ENCODE measurements around the gene TPP2.

TPP2 gene

DNA sequence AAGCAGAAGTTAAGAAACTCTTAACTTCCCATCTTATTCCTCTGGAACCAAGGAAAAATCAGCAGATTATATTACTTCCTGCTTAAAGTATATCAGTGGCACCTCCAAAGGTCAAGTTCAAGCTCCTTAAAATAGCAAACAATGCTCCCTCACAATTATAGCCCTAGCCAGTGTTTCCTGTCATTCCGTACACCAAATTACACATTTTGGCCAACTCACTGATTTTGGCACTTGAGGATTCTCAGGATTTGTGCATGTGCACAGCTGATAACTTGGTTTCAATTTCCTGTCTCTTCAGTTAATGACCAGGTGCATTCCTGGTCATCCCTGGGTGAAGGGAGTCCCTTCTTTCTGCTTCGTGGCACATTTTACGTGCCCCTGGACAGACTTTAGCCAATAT is 42.0 kb downstream of the TPP2 start:
- no peaks in the 10 kb centered on the region for H3K4me1 ChIP-seq (ENCODE audit: insufficient read depth, low read length)
- no peak overlapping the region for H3K9ac ChIP-seq (ENCODE audit: low read depth, low read length)
- H3K4me3 ChIP-seq (ENCODE audit: low read length) = no peak overlapping the region
- H3K27me3 ChIP-seq (ENCODE audit: insufficient read depth, low read length) = no peaks in the 10 kb centered on the region
- peaks cover 98% of the 10 kb centered on the region for H3K36me3 ChIP-seq (ENCODE audit: insufficient read depth, low read depth, low read length)
- H3K27ac ChIP-seq (ENCODE audit: low read length) = no peak overlapping the region
- no peaks in the 10 kb centered on the region for H3K9me3 ChIP-seq (ENCODE audit: insufficient read depth, low read depth, low read length)

- Histone ChIP-seq H3K36me3 (ENCODE audit: insufficient read depth, low read depth, low read length) (peaks cover 98% of the 10 kb centered on the region), H3K9ac (ENCODE audit: low read depth, low read length) (no peak overlapping the region)
These were observed 45.2 kb downstream of the TPP2 start for GRCh38 chr13:102642029-102642428.

GRCh38 chr13:102642475-102642874 is 45.7 kb downstream of the TPP2 start:
- Histone ChIP-seq H3K27me3 (ENCODE audit: insufficient read depth, low read length) (no peaks in the 10 kb centered on the region), H3K27ac (ENCODE audit: low read length) (no peak overlapping the region), H3K4me3 (ENCODE audit: low read length) (no peak overlapping the region), H3K36me3 (ENCODE audit: insufficient read depth, low read depth, low read length) (peaks cover 98% of the 10 kb centered on the region), H3K4me1 (ENCODE audit: insufficient read depth, low read length) (no peaks in the 10 kb centered on the region), H3K9me3 (ENCODE audit: insufficient read depth, low read depth, low read length) (no peaks in the 10 kb centered on the region), H3K9ac (ENCODE audit: low read depth, low read length) (no peak overlapping the region)

More at GRCh38 chr13:102642029-102642428, 45.2 kb downstream of the TPP2 start:
- Histone ChIP-seq H3K4me3 (ENCODE audit: low read length) (no peak overlapping the region), H3K27me3 (ENCODE audit: insufficient read depth, low read length) (no peaks in the 10 kb centered on the region), H3K27ac (ENCODE audit: low read length) (no peak overlapping the region), H3K9me3 (ENCODE audit: insufficient read depth, low read depth, low read length) (no peaks in the 10 kb centered on the region), H3K4me1 (ENCODE audit: insufficient read depth, low read length) (no peaks in the 10 kb centered on the region)

DNA sequence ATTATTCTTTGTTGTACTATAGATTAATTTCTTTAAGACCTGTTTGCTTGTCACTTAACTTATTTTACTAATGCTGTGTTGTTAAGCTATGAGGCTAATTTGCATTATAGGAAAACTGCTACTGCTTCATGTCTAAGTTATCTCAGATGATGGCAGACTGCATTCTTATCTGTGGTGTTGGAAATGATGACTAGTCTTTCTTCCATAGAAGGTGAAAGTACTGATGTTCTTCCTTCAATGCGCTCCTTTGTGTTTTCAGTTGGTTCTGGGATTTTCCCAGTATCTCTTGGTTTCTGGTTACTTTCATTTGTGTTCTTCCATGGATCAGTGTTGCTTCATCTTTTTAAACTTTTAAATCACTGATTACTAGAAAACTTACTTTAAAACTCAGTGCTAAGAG is 46.9 kb downstream of the TPP2 start:
- H3K9me3 ChIP-seq (ENCODE audit: insufficient read depth, low read depth, low read length) = no peaks in the 10 kb centered on the region
- H3K36me3 ChIP-seq (ENCODE audit: insufficient read depth, low read depth, low read length) = peaks cover 98% of the 10 kb centered on the region
- no peaks in the 10 kb centered on the region for H3K27me3 ChIP-seq (ENCODE audit: insufficient read depth, low read length)
- H3K27ac ChIP-seq (ENCODE audit: low read length) = no peak overlapping the region
- H3K4me3 ChIP-seq (ENCODE audit: low read length) = no peak overlapping the region
- no peaks in the 10 kb centered on the region for H3K4me1 ChIP-seq (ENCODE audit: insufficient read depth, low read length)
- no peak overlapping the region for H3K9ac ChIP-seq (ENCODE audit: low read depth, low read length)

DNA sequence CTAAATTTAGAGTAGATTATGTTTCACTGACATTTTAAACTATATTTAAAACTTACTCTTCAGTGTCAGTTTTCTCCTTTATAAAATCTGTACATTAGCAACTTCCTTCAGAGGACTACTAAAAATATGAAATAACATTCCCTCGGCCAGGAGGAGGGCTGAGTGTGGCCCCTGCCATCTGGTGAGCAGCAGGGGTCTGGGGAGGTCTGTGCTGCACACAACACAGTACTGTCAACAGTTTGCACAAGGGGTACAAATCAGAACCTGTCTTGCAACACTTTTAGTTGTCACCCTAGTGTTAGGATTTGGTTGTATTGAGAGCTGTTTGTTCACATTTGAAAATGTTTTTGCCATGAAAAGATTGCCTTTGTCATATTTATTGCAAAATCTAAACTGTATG is 48.9 kb downstream of the TPP2 start:
- no peak overlapping the region for H3K27ac ChIP-seq (ENCODE audit: low read length)
- H3K9ac ChIP-seq (ENCODE audit: low read depth, low read length) = no peak overlapping the region
- H3K4me1 ChIP-seq (ENCODE audit: insufficient read depth, low read length) = no peaks in the 10 kb centered on the region
- H3K27me3 ChIP-seq (ENCODE audit: insufficient read depth, low read length) = no peaks in the 10 kb centered on the region
- peaks cover 98% of the 10 kb centered on the region for H3K36me3 ChIP-seq (ENCODE audit: insufficient read depth, low read depth, low read length)
- no peaks in the 10 kb centered on the region for H3K9me3 ChIP-seq (ENCODE audit: insufficient read depth, low read depth, low read length)
- no peak overlapping the region for H3K4me3 ChIP-seq (ENCODE audit: low read length)

- Histone ChIP-seq H3K27ac (ENCODE audit: low read length) (no peak overlapping the region), H3K36me3 (ENCODE audit: insufficient read depth, low read depth, low read length) (peaks cover 97% of the 10 kb centered on the region), H3K27me3 (ENCODE audit: insufficient read depth, low read length) (no peaks in the 10 kb centered on the region), H3K9ac (ENCODE audit: low read depth, low read length) (no peak overlapping the region), H3K4me3 (ENCODE audit: low read length) (no peak overlapping the region), H3K4me1 (ENCODE audit: insufficient read depth, low read length) (no peaks in the 10 kb centered on the region), H3K9me3 (ENCODE audit: insufficient read depth, low read depth, low read length) (no peaks in the 10 kb centered on the region)
These were observed 51.3 kb downstream of the TPP2 start for GRCh38 chr13:102648046-102648445.

DNA sequence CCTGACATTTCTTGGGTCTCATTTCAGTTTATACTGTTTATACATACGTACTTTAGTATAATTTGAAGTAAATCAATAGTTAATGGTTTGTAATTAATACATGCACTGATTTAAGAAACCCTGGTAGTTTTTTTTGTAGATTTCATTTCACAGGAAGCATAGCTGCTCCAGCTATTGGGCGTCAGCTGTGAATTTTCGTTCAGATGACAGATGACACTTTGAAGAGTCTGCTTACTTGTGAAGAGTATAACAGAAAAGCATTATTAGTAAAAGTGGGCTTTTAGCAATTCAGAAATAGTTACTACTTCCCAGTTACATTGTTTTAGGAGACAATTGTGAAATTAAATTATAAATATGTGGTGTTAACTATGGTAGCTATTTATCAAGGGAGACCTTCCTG is 53.7 kb downstream of the TPP2 start:
- Histone ChIP-seq H3K36me3 (ENCODE audit: insufficient read depth, low read depth, low read length) (peaks cover 95% of the 10 kb centered on the region), H3K27ac (ENCODE audit: low read length) (no peak overlapping the region)

GRCh38 chr13:102651392-102651791 is 54.6 kb downstream of the TPP2 start:
- Histone ChIP-seq H3K9ac (ENCODE audit: low read depth, low read length) (no peak overlapping the region), H3K4me3 (ENCODE audit: low read length) (no peak overlapping the region), H3K4me1 (ENCODE audit: insufficient read depth, low read length) (no peaks in the 10 kb centered on the region), H3K36me3 (ENCODE audit: insufficient read depth, low read depth, low read length) (peaks cover 94% of the 10 kb centered on the region), H3K9me3 (ENCODE audit: insufficient read depth, low read depth, low read length) (no peaks in the 10 kb centered on the region), H3K27me3 (ENCODE audit: insufficient read depth, low read length) (no peaks in the 10 kb centered on the region), H3K27ac (ENCODE audit: low read length) (no peak overlapping the region)

More for the DNA sequence above, 53.7 kb downstream of the TPP2 start:
- Histone ChIP-seq H3K9me3 (ENCODE audit: insufficient read depth, low read depth, low read length) (no peaks in the 10 kb centered on the region), H3K27me3 (ENCODE audit: insufficient read depth, low read length) (no peaks in the 10 kb centered on the region), H3K9ac (ENCODE audit: low read depth, low read length) (no peak overlapping the region), H3K4me3 (ENCODE audit: low read length) (no peak overlapping the region), H3K4me1 (ENCODE audit: insufficient read depth, low read length) (no peaks in the 10 kb centered on the region)

GRCh38 chr13:102651892-102652291 is 55.1 kb downstream of the TPP2 start:
- Histone ChIP-seq H3K9me3 (ENCODE audit: insufficient read depth, low read depth, low read length) (no peaks in the 10 kb centered on the region), H3K27ac (ENCODE audit: low read length) (no peak overlapping the region), H3K4me1 (ENCODE audit: insufficient read depth, low read length) (no peaks in the 10 kb centered on the region), H3K4me3 (ENCODE audit: low read length) (no peak overlapping the region), H3K9ac (ENCODE audit: low read depth, low read length) (no peak overlapping the region), H3K27me3 (ENCODE audit: insufficient read depth, low read length) (no peaks in the 10 kb centered on the region), H3K36me3 (ENCODE audit: insufficient read depth, low read depth, low read length) (peaks cover 94% of the 10 kb centered on the region)

DNA sequence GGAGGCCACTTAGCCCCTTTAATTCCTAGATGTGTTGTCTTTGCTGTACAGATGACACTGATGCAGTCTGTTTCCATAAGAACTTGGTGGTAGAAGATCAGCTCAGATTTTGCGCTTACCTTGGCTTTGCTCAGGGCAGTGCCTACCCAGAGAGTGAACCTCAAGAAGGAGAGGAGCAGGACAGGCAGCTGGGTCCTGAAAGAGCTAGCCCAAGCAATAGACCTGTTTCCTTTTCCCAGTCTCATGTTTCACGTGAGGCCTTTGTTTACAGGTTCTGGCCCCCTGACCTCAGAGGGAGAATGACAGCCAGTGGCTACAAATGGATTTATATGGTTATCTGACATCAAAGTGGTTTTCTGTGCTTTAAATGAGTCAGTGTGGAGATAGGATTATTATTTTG is 58.0 kb downstream of the TPP2 start:
- Histone ChIP-seq H3K4me1 (ENCODE audit: insufficient read depth, low read length) (no peaks in the 10 kb centered on the region), H3K9me3 (ENCODE audit: insufficient read depth, low read depth, low read length) (no peaks in the 10 kb centered on the region; the same call in 1 of the 2 replicates), H3K27me3 (ENCODE audit: insufficient read depth, low read length) (no peaks in the 10 kb centered on the region), H3K36me3 (ENCODE audit: insufficient read depth, low read depth, low read length) (peaks cover 93% of the 10 kb centered on the region), H3K9ac (ENCODE audit: low read depth, low read length) (no peak overlapping the region), H3K27ac (ENCODE audit: low read length) (no peak overlapping the region), H3K4me3 (ENCODE audit: low read length) (no peak overlapping the region)

GRCh38 chr13:102657630-102658029 is 60.8 kb downstream of the TPP2 start:
- Histone ChIP-seq H3K4me1 (ENCODE audit: insufficient read depth, low read length) (no peaks in the 10 kb centered on the region), H3K36me3 (ENCODE audit: insufficient read depth, low read depth, low read length) (peaks cover 92% of the 10 kb centered on the region), H3K9ac (ENCODE audit: low read depth, low read length) (no peak overlapping the region), H3K9me3 (ENCODE audit: insufficient read depth, low read depth, low read length) (no peaks in the 10 kb centered on the region; the same call in 1 of the 2 replicates), H3K27me3 (ENCODE audit: insufficient read depth, low read length) (no peaks in the 10 kb centered on the region), H3K27ac (ENCODE audit: low read length) (no peak overlapping the region), H3K4me3 (ENCODE audit: low read length) (no peak overlapping the region)

DNA sequence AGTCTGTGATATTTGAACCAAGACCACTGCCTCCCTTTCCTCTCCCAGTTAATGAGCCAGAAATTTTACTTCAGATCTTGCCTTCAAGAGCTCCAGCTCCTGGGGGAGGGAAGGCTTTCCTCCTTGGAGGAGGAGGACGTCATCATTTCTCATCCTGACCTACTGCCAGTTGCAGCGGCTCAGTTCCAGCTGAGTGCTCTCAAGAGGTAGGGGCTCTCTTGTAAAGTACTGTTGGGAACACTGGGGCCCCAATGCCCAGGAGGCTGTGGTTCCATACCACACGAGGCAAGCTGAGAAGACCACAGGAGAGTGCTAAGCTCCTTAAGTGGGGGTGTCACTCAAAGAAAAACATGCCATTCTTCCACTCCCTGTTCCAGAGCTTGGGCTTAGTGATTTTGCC is 61.9 kb downstream of the TPP2 start:
- H3K36me3 ChIP-seq (ENCODE audit: insufficient read depth, low read depth, low read length) = peaks cover 85% of the 10 kb centered on the region

More for the DNA sequence above, 61.9 kb downstream of the TPP2 start:
- no peak overlapping the region for H3K9ac ChIP-seq (ENCODE audit: low read depth, low read length)
- no peaks in the 10 kb centered on the region for H3K27me3 ChIP-seq (ENCODE audit: insufficient read depth, low read length)
- H3K4me1 ChIP-seq (ENCODE audit: insufficient read depth, low read length) = no peaks in the 10 kb centered on the region
- H3K9me3 ChIP-seq (ENCODE audit: insufficient read depth, low read depth, low read length) = no peaks in the 10 kb centered on the region; the same call in 1 of the 2 replicates
- no peak overlapping the region for H3K4me3 ChIP-seq (ENCODE audit: low read length)
- H3K27ac ChIP-seq (ENCODE audit: low read length) = no peak overlapping the region
